GM13976 (cell line): ENCODE results near the gene GRM5.

Experiments
- DNase-seq: peaks from one replicate; pipeline ENCODE4 v3.0.0; 2012; ENCODE audit warnings: low spot score
- in situ Hi-C: fragments of 300-500 bp; cut with MboI; formaldehyde crosslinking; loops from one replicate; pipeline ENCODE4 v1.12.0; 2022; ENCODE audit warnings: low sequenced_read_pairs, mixed read lengths, inconsistent platforms; ENCODE audit not compliant: unreplicated experiment
- TF ChIP-seq, protein P1 (sequence below): IDR thresholded peaks from 2 replicates; pipeline ENCODE4 v1.5.1; 2012; ENCODE audit warnings: borderline replicate concordance, mild to moderate bottlenecking; ENCODE audit not compliant: insufficient read depth; ENCODE audit errors: extremely low read depth, missing control alignments, control extremely low read depth

The GRM5 gene

GRCh38 chr11:88569342-88569741, 496.4 kb downstream of the GRM5 start:
- DNase-seq: no peak
- TF ChIP-seq, protein P1, sequence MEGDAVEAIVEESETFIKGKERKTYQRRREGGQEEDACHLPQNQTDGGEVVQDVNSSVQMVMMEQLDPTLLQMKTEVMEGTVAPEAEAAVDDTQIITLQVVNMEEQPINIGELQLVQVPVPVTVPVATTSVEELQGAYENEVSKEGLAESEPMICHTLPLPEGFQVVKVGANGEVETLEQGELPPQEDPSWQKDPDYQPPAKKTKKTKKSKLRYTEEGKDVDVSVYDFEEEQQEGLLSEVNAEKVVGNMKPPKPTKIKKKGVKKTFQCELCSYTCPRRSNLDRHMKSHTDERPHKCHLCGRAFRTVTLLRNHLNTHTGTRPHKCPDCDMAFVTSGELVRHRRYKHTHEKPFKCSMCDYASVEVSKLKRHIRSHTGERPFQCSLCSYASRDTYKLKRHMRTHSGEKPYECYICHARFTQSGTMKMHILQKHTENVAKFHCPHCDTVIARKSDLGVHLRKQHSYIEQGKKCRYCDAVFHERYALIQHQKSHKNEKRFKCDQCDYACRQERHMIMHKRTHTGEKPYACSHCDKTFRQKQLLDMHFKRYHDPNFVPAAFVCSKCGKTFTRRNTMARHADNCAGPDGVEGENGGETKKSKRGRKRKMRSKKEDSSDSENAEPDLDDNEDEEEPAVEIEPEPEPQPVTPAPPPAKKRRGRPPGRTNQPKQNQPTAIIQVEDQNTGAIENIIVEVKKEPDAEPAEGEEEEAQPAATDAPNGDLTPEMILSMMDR: no peak
- in situ Hi-C loops: loop anchor here (25.0 kb wide), 2 partner anchors 318 to 857 kb away; no protein-coding TSS in a partner anchor

DNA sequence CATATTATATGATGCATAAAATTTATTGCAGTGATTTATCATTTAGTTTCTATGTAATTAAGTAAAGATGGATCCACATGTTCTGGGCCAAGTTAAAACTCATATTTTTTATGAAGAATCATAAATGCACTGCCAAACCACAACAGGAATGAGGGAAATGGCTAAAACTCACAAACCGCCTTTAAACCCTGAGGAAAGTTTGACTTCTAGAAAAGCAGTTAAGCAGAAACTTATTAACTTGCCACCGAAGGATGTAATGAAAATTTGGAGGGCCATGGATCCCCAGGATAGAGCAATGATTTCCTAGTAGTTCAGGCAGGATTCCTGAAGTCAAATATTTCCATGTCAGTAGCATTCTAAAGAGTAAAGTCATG, 510.0 kb downstream of the GRM5 start:
- DNase-seq: no peak
- in situ Hi-C loops: loop anchor here (25.0 kb wide), 2 partner anchors 331 to 844 kb away; no protein-coding TSS in a partner anchor
- TF ChIP-seq, protein P1: no peak

GRCh38 chr11:88555018-88555828, 510.6 kb downstream of the GRM5 start:
- TF ChIP-seq, protein P1: no peak
- in situ Hi-C loops: loop anchor here (25.0 kb wide), 2 partner anchors 332 to 843 kb away; no protein-coding TSS in a partner anchor
- DNase-seq: no peak

DNA sequence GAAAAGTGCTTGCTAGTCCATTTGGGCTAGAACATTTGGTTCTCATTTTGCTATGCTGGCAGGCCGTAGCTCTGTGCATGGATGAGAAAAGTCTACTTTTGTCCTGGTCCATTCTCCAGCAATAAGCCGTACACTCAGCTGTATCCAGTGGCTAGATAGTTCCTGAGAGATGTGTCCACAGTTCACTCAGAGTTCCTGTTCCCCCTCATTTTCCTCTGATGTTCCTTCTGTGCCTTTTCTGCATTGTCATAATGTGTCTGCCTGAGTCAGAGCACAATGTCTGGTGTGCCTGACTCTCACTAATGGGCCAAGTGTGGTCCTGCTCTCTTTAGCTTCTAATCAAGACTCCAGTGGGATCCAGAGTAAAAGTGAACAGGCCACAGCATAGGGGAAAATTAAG, 512.6 kb downstream of the GRM5 start:
- in situ Hi-C loops: loop anchor here (25.0 kb wide), 2 partner anchors 334 to 841 kb away; no protein-coding TSS in a partner anchor
- DNase-seq: no peak
- TF ChIP-seq, protein P1: no peak

DNA sequence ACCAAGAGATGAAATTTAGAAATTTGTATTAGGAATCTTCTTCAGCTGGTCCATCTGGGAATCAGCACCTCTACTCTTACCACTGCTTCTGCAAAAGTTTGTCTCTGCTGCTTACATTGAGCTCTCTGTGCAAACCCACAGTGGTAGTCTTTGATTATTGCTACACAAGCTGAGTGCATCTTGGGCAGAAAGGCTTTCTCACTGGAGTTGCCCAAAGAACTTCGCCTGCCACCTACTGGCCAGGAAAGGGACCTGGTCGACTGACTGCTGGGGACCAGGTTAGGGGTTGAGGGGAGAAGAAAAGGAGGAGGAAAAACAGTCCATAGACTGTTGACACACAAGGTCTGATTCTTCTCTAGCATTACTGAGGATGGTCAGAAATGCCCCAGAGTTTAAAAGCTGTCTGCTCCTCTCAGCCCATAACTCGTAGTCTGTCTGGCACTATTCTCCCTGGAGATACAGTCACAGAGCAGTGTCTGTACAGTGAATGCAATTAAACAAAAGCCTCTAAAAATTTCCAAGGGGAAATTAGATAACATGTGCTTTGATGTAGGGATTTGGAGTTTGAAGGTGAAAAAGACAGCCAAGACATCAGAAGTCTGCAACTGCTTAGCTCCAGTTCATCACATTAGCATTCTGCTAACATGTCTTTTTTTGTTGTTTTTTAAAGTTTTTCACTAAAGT, 513.3 kb downstream of the GRM5 start:
- TF ChIP-seq, protein P1: peak; percentile 76
- in situ Hi-C loops: loop anchor here (25.0 kb wide), 2 partner anchors 335 to 840 kb away; no protein-coding TSS in a partner anchor
- peak; percentile 32 for DNase-seq

- TF ChIP-seq, protein P1: no peak
- DNase-seq: no peak
- in situ Hi-C loops: loop anchor here (25.0 kb wide), 2 partner anchors 532 to 1182 kb away; no protein-coding TSS in a partner anchor
Observed at GRCh38 chr11:88544656-88545280, 521.0 kb downstream of the GRM5 start.
